HG03571 (cell line): ENCODE measurements around the gene RNF14.
"Not testable (repeated sequence)": the region's sequence is repeated elsewhere in the genome, so short reads cannot be mapped to it uniquely, and the experiment has no call there.

Source experiments
- ATAC-seq: cut with Tn5 transposase; IDR thresholded peaks from one replicate; pipeline ENCODE4 v1.9.1; 2021; ENCODE audit not compliant: unreplicated experiment

RNF14 gene

GRCh38 chr5:142013734-142014521 is 45.0 kb downstream of the RNF14 start:
- no peak for ATAC-seq

GRCh38 chr5:142014911-142015584 is 46.1 kb downstream of the RNF14 start:
- ATAC-seq: no peak

- peak; percentile 20 for ATAC-seq
Measured at GRCh38 chr5:142015781-142016533, 47.1 kb downstream of the RNF14 start.

GRCh38 chr5:142016556-142016955 is 47.7 kb downstream of the RNF14 start:
- ATAC-seq: peak; percentile 33

- ATAC-seq: peak; percentile 38
Measured at GRCh38 chr5:142017832-142018427, 49.0 kb downstream of the RNF14 start.

- ATAC-seq: no peak
Measured at GRCh38 chr5:142020122-142020659, 51.3 kb downstream of the RNF14 start.

- ATAC-seq: no peak
Measured at GRCh38 chr5:142023836-142024235, 54.9 kb downstream of the RNF14 start.

- peak; percentile 99 for ATAC-seq
Measured at GRCh38 chr5:142024771-142025304, 55.9 kb downstream of the RNF14 start.

- ATAC-seq: no peak
Measured at GRCh38 chr5:142025637-142026036, 56.7 kb downstream of the RNF14 start.

- no peak for ATAC-seq
Measured at GRCh38 chr5:142032150-142032549, 63.2 kb downstream of the RNF14 start.

- no peak for ATAC-seq
Measured at GRCh38 chr5:142032747-142033631, 64.1 kb downstream of the RNF14 start.

GRCh38 chr5:142033632-142034567 is 65.0 kb downstream of the RNF14 start:
- not testable (repeated sequence) for ATAC-seq

GRCh38 chr5:142034994-142035393 is 66.1 kb downstream of the RNF14 start:
- no peak for ATAC-seq

GRCh38 chr5:142036918-142037317 is 68.0 kb downstream of the RNF14 start:
- ATAC-seq: no peak

- ATAC-seq: not testable (repeated sequence)
Measured at GRCh38 chr5:142037599-142037998, 68.7 kb downstream of the RNF14 start.

GRCh38 chr5:142038735-142039134 is 69.8 kb downstream of the RNF14 start:
- ATAC-seq: no peak
